Measurements from ENCODE around the gene ZMYND10. TPM values are rescaled to one million over a fixed set of nuclear protein-coding genes. Genes with fewer than 3 reads are reported as not detected.
A peak's percentile ranks its signal among the peaks of the same experiment; 100 is the strongest.

The ZMYND10 gene
- total and polyA plus RNA-seq, 9 of the 15 experiments (the other 6 are each of a cell fraction or from before 2014, with no cell fraction given) = 0.20 to 2.8 (median 0.70) TPM

GRCh38 chr3:50340448-50341329 is 4.8 kb downstream of the ZMYND10 start, which contains the start of gene RASSF1 (continued):
- TF ChIP-seq, protein P1, sequence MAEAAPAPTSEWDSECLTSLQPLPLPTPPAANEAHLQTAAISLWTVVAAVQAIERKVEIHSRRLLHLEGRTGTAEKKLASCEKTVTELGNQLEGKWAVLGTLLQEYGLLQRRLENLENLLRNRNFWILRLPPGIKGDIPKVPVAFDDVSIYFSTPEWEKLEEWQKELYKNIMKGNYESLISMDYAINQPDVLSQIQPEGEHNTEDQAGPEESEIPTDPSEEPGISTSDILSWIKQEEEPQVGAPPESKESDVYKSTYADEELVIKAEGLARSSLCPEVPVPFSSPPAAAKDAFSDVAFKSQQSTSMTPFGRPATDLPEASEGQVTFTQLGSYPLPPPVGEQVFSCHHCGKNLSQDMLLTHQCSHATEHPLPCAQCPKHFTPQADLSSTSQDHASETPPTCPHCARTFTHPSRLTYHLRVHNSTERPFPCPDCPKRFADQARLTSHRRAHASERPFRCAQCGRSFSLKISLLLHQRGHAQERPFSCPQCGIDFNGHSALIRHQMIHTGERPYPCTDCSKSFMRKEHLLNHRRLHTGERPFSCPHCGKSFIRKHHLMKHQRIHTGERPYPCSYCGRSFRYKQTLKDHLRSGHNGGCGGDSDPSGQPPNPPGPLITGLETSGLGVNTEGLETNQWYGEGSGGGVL (CRISPR knock-in tag; IDR thresholded peaks at IDR 0.05) = no peak
- 0 out of 2 replicates have a peak, but pooled peaks have one; percentile 27 for TF ChIP-seq CBX1 (IDR thresholded peaks at IDR 0.05; ENCODE audit: low read depth)
- peak; percentile 69 for TF ChIP-seq SAP30 (IDR thresholded peaks at IDR 0.05; ENCODE audit: borderline replicate concordance, insufficient read depth, low read depth, low read length, poor library complexity, severe bottlenecking)
- TF ChIP-seq ZNF282 (CRISPR knock-in tag; IDR thresholded peaks at IDR 0.05) = 0 out of 2 replicates have a peak, but pooled peaks have one; percentile 59
- TF ChIP-seq, protein P2, sequence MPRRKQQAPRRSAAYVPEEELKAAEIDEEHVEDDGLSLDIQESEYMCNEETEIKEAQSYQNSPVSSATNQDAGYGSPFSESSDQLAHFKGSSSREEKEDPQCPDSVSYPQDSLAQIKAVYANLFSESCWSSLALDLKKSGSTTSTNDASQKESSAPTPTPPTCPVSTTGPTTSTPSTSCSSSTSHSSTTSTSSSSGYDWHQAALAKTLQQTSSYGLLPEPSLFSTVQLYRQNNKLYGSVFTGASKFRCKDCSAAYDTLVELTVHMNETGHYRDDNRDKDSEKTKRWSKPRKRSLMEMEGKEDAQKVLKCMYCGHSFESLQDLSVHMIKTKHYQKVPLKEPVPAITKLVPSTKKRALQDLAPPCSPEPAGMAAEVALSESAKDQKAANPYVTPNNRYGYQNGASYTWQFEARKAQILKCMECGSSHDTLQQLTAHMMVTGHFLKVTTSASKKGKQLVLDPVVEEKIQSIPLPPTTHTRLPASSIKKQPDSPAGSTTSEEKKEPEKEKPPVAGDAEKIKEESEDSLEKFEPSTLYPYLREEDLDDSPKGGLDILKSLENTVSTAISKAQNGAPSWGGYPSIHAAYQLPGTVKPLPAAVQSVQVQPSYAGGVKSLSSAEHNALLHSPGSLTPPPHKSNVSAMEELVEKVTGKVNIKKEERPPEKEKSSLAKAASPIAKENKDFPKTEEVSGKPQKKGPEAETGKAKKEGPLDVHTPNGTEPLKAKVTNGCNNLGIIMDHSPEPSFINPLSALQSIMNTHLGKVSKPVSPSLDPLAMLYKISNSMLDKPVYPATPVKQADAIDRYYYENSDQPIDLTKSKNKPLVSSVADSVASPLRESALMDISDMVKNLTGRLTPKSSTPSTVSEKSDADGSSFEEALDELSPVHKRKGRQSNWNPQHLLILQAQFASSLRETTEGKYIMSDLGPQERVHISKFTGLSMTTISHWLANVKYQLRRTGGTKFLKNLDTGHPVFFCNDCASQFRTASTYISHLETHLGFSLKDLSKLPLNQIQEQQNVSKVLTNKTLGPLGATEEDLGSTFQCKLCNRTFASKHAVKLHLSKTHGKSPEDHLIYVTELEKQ (CRISPR knock-in tag; IDR thresholded peaks at IDR 0.05) = no peak
- TF ChIP-seq ELK3 (CRISPR knock-in tag; IDR thresholded peaks at IDR 0.05) = no peak
- TF ChIP-seq, protein P3, sequence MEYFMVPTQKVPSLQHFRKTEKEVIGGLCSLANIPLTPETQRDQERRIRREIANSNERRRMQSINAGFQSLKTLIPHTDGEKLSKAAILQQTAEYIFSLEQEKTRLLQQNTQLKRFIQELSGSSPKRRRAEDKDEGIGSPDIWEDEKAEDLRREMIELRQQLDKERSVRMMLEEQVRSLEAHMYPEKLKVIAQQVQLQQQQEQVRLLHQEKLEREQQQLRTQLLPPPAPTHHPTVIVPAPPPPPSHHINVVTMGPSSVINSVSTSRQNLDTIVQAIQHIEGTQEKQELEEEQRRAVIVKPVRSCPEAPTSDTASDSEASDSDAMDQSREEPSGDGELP (CRISPR knock-in tag; IDR thresholded peaks at IDR 0.05; ENCODE audit: borderline replicate concordance) = no peak; the same call in 1 of the 2 replicates
- peak; percentile 37 for TF ChIP-seq PRDM10 (IDR thresholded peaks at IDR 0.05; ENCODE audit: partially characterized antibody)
- TF ChIP-seq, protein P4, sequence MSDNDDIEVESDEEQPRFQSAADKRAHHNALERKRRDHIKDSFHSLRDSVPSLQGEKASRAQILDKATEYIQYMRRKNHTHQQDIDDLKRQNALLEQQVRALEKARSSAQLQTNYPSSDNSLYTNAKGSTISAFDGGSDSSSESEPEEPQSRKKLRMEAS (CRISPR knock-in tag; IDR thresholded peaks at IDR 0.05) = peak; percentile 72
- TF ChIP-seq ZBTB17 (CRISPR knock-in tag; IDR thresholded peaks at IDR 0.05) = peak; percentile 94
- TF ChIP-seq, protein P5, sequence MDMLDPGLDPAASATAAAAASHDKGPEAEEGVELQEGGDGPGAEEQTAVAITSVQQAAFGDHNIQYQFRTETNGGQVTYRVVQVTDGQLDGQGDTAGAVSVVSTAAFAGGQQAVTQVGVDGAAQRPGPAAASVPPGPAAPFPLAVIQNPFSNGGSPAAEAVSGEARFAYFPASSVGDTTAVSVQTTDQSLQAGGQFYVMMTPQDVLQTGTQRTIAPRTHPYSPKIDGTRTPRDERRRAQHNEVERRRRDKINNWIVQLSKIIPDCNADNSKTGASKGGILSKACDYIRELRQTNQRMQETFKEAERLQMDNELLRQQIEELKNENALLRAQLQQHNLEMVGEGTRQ (CRISPR knock-in tag; IDR thresholded peaks at IDR 0.05) = peak; percentile 28; the same call in 1 of the 2 replicates
- TF ChIP-seq NRF1 (conservative IDR thresholded peaks at IDR 0.05 in 1 of 2, IDR thresholded peaks at IDR 0.05 in 1 of 2) = peak; percentile 31 to 43; a peak in 2 of 4 replicates

All from K562 (cell line).